GM21576 (cell line): ENCODE results near the gene TCF15.

Source experiments
- ATAC-seq: cut with Tn5 transposase; IDR thresholded peaks from one replicate; pipeline ENCODE4 v1.9.1; 2021; ENCODE audit warnings: mild to moderate bottlenecking, moderate library complexity; ENCODE audit not compliant: unreplicated experiment

Gene TCF15

GRCh38 chr20:556984-557383 lies 53.1 kb downstream of the TCF15 start:
- ATAC-seq: no peak

GRCh38 chr20:555976-556385 lies 54.1 kb downstream of the TCF15 start:
- ATAC-seq: no peak
